ENCODE data around the gene NDUFS2.
"Not testable (repeated sequence)": the region's sequence is repeated elsewhere in the genome, so short reads cannot be mapped to it uniquely, and the experiment has no call there.

Gene NDUFS2

GRCh38 chr1:161250100-161250499, 47.9 kb downstream of the NDUFS2 start:
- H3K56ac ChIP-seq (ENCODE audit: low read length); H3K18ac ChIP-seq (ENCODE audit: low read length); H4K8ac ChIP-seq (ENCODE audit: low read depth, low read length); H2BK5ac ChIP-seq (ENCODE audit: low read length); H3K27ac ChIP-seq (ENCODE audit: low read depth, low read length); H3K4ac ChIP-seq (ENCODE audit: low read depth, low read length); H3K79me2 ChIP-seq (ENCODE audit: control insufficient read depth, insufficient read depth, low read length); H3K4me2 ChIP-seq (ENCODE audit: low read length); H4K5ac ChIP-seq (ENCODE audit: low read length); H2AK5ac ChIP-seq (ENCODE audit: low read length); H3K4me1 ChIP-seq (ENCODE audit: control insufficient read depth, low read depth, low read length); H3K36me3 ChIP-seq (ENCODE audit: control insufficient read depth, insufficient read depth, low read length); H3K4me3 ChIP-seq (ENCODE audit: low read length); H3K27me3 ChIP-seq (ENCODE audit: insufficient read depth, low read length, poor library complexity); DNase-seq; H3K23ac ChIP-seq (ENCODE audit: low read length); H2BK15ac ChIP-seq (replicated peaks; ENCODE audit: low read depth); H3K79me1 ChIP-seq (ENCODE audit: low read length); H3K9ac ChIP-seq (ENCODE audit: low read length); H2BK120ac ChIP-seq (ENCODE audit: low read depth, low read length): not testable (repeated sequence)
- WGBS (ENCODE audit: extremely low coverage, insufficient coverage, low lambda C conversion rate): no CpG with 5 or more reads among the region's 5 CpGs

- Histone ChIP-seq H3K4me2 (ENCODE audit: low read length) (no peak overlapping the region), H2BK120ac (ENCODE audit: low read depth, low read length) (no peak overlapping the region), H3K27me3 (ENCODE audit: insufficient read depth, low read length, poor library complexity) (no peaks in the 10 kb centered on the region), H3K27ac (ENCODE audit: low read depth, low read length) (no peak overlapping the region), H3K4ac (ENCODE audit: low read depth, low read length) (no peak overlapping the region), H2BK5ac (ENCODE audit: low read length) (no peak overlapping the region), H3K79me2 (ENCODE audit: control insufficient read depth, insufficient read depth, low read length) (no peaks in the 10 kb centered on the region), H4K5ac (ENCODE audit: low read length) (no peak overlapping the region), H2BK15ac (replicated peaks; ENCODE audit: low read depth) (no peak overlapping the region), H3K79me1 (ENCODE audit: low read length) (no peaks in the 10 kb centered on the region), H4K8ac (ENCODE audit: low read depth, low read length) (no peak overlapping the region), H3K18ac (ENCODE audit: low read length) (no peak overlapping the region), H3K4me1 (ENCODE audit: control insufficient read depth, low read depth, low read length) (no peaks in the 10 kb centered on the region), H2AK5ac (ENCODE audit: low read length) (no peak overlapping the region), H3K9ac (ENCODE audit: low read length) (no peak overlapping the region), H3K56ac (ENCODE audit: low read length) (no peak overlapping the region), H3K4me3 (ENCODE audit: low read length) (no peak overlapping the region), H3K36me3 (ENCODE audit: control insufficient read depth, insufficient read depth, low read length) (no peaks in the 10 kb centered on the region), H3K23ac (ENCODE audit: low read length) (no peak overlapping the region)
- no peak for DNase-seq
- WGBS (ENCODE audit: extremely low coverage, insufficient coverage, low lambda C conversion rate): no CpG with 5 or more reads among the region's 7 CpGs
Measured at GRCh38 chr1:161250829-161251228, 48.7 kb downstream of the NDUFS2 start.

- H3K4ac ChIP-seq (ENCODE audit: low read depth, low read length): no peak overlapping the region
- H3K23ac ChIP-seq (ENCODE audit: low read length): no peak overlapping the region
- H3K9ac ChIP-seq (ENCODE audit: low read length): no peak overlapping the region
- H2BK15ac ChIP-seq (replicated peaks; ENCODE audit: low read depth): no peak overlapping the region
- H3K79me2 ChIP-seq (ENCODE audit: control insufficient read depth, insufficient read depth, low read length): no peaks in the 10 kb centered on the region
- no CpG with 5 or more reads among the region's 8 CpGs for WGBS (ENCODE audit: extremely low coverage, insufficient coverage, low lambda C conversion rate)
- no peak overlapping the region for H3K4me3 ChIP-seq (ENCODE audit: low read length)
- H4K8ac ChIP-seq (ENCODE audit: low read depth, low read length): no peak overlapping the region
- H2BK120ac ChIP-seq (ENCODE audit: low read depth, low read length): no peak overlapping the region
- no peak overlapping the region for H3K56ac ChIP-seq (ENCODE audit: low read length)
- H3K36me3 ChIP-seq (ENCODE audit: control insufficient read depth, insufficient read depth, low read length): no peaks in the 10 kb centered on the region
- H3K18ac ChIP-seq (ENCODE audit: low read length): no peak overlapping the region
- H4K5ac ChIP-seq (ENCODE audit: low read length): no peak overlapping the region
- no peaks in the 10 kb centered on the region for H3K79me1 ChIP-seq (ENCODE audit: low read length)
- H2AK5ac ChIP-seq (ENCODE audit: low read length): no peak overlapping the region
- no peaks in the 10 kb centered on the region for H3K27me3 ChIP-seq (ENCODE audit: insufficient read depth, low read length, poor library complexity)
- H2BK5ac ChIP-seq (ENCODE audit: low read length): no peak overlapping the region
- DNase-seq: no peak
- no peaks in the 10 kb centered on the region for H3K4me1 ChIP-seq (ENCODE audit: control insufficient read depth, low read depth, low read length)
- H3K4me2 ChIP-seq (ENCODE audit: low read length): no peak overlapping the region
- H3K27ac ChIP-seq (ENCODE audit: low read depth, low read length): no peak overlapping the region
Measured at GRCh38 chr1:161251579-161251978, 49.4 kb downstream of the NDUFS2 start.

GRCh38 chr1:161255302-161255701, 53.1 kb downstream of the NDUFS2 start:
- WGBS (ENCODE audit: extremely low coverage, insufficient coverage, low lambda C conversion rate): no CpG with 5 or more reads among the region's 5 CpGs
- not testable (repeated sequence) for H3K79me2 ChIP-seq (ENCODE audit: control insufficient read depth, insufficient read depth, low read length); H4K5ac ChIP-seq (ENCODE audit: low read length); H3K4me1 ChIP-seq (ENCODE audit: control insufficient read depth, low read depth, low read length); H3K9ac ChIP-seq (ENCODE audit: low read length); H3K4me3 ChIP-seq (ENCODE audit: low read length); H2BK120ac ChIP-seq (ENCODE audit: low read depth, low read length); H3K36me3 ChIP-seq (ENCODE audit: control insufficient read depth, insufficient read depth, low read length); H4K8ac ChIP-seq (ENCODE audit: low read depth, low read length); H3K18ac ChIP-seq (ENCODE audit: low read length); H3K23ac ChIP-seq (ENCODE audit: low read length); H3K79me1 ChIP-seq (ENCODE audit: low read length); H3K4me2 ChIP-seq (ENCODE audit: low read length); H2BK5ac ChIP-seq (ENCODE audit: low read length); H2BK15ac ChIP-seq (replicated peaks; ENCODE audit: low read depth); H3K27ac ChIP-seq (ENCODE audit: low read depth, low read length); H2AK5ac ChIP-seq (ENCODE audit: low read length); H3K4ac ChIP-seq (ENCODE audit: low read depth, low read length); DNase-seq
- Histone ChIP-seq H3K56ac (ENCODE audit: low read length) (peak overlapping the region; percentile 49), H3K27me3 (ENCODE audit: insufficient read depth, low read length, poor library complexity) (peaks cover 14% of the 10 kb centered on the region)

- not testable (repeated sequence) for H3K36me3 ChIP-seq (ENCODE audit: control insufficient read depth, insufficient read depth, low read length); H3K4me3 ChIP-seq (ENCODE audit: low read length); H3K4me1 ChIP-seq (ENCODE audit: control insufficient read depth, low read depth, low read length); H4K5ac ChIP-seq (ENCODE audit: low read length); H3K23ac ChIP-seq (ENCODE audit: low read length); H2BK120ac ChIP-seq (ENCODE audit: low read depth, low read length); H2AK5ac ChIP-seq (ENCODE audit: low read length); H2BK5ac ChIP-seq (ENCODE audit: low read length); H3K56ac ChIP-seq (ENCODE audit: low read length); H2BK15ac ChIP-seq (replicated peaks; ENCODE audit: low read depth); H3K4ac ChIP-seq (ENCODE audit: low read depth, low read length); H3K18ac ChIP-seq (ENCODE audit: low read length); H3K4me2 ChIP-seq (ENCODE audit: low read length); H4K8ac ChIP-seq (ENCODE audit: low read depth, low read length); H3K79me2 ChIP-seq (ENCODE audit: control insufficient read depth, insufficient read depth, low read length); H3K27ac ChIP-seq (ENCODE audit: low read depth, low read length); H3K79me1 ChIP-seq (ENCODE audit: low read length); H3K9ac ChIP-seq (ENCODE audit: low read length)
- peak; percentile 88 for DNase-seq
- WGBS (ENCODE audit: extremely low coverage, insufficient coverage, low lambda C conversion rate): no CpG with 5 or more reads among the region's 4 CpGs
- peaks cover 16% of the 10 kb centered on the region for H3K27me3 ChIP-seq (ENCODE audit: insufficient read depth, low read length, poor library complexity)
Measured at GRCh38 chr1:161255955-161256520, 53.9 kb downstream of the NDUFS2 start.

GRCh38 chr1:161257109-161257508, 54.9 kb downstream of the NDUFS2 start:
- not testable (repeated sequence) for H3K79me1 ChIP-seq (ENCODE audit: low read length); H3K4me1 ChIP-seq (ENCODE audit: control insufficient read depth, low read depth, low read length); H2BK15ac ChIP-seq (replicated peaks; ENCODE audit: low read depth); H2BK120ac ChIP-seq (ENCODE audit: low read depth, low read length); H3K4me2 ChIP-seq (ENCODE audit: low read length); H4K5ac ChIP-seq (ENCODE audit: low read length); H3K36me3 ChIP-seq (ENCODE audit: control insufficient read depth, insufficient read depth, low read length); H3K9ac ChIP-seq (ENCODE audit: low read length); H2BK5ac ChIP-seq (ENCODE audit: low read length); DNase-seq; H3K79me2 ChIP-seq (ENCODE audit: control insufficient read depth, insufficient read depth, low read length); H3K18ac ChIP-seq (ENCODE audit: low read length); H4K8ac ChIP-seq (ENCODE audit: low read depth, low read length); H3K27ac ChIP-seq (ENCODE audit: low read depth, low read length); H2AK5ac ChIP-seq (ENCODE audit: low read length); H3K23ac ChIP-seq (ENCODE audit: low read length); H3K4ac ChIP-seq (ENCODE audit: low read depth, low read length); H3K56ac ChIP-seq (ENCODE audit: low read length); H3K4me3 ChIP-seq (ENCODE audit: low read length)
- H3K27me3 ChIP-seq (ENCODE audit: insufficient read depth, low read length, poor library complexity): peaks cover 16% of the 10 kb centered on the region
- WGBS (ENCODE audit: extremely low coverage, insufficient coverage, low lambda C conversion rate): no CpG with 5 or more reads among the region's 5 CpGs
